HG03159 (cell line): Measurements from ENCODE around the gene GPM6B.

Source experiments
- ATAC-seq: cut with Tn5 transposase; IDR thresholded peaks from one replicate; pipeline ENCODE4 v1.9.1; 2021; ENCODE audit warnings: mild to moderate bottlenecking, moderate library complexity; ENCODE audit not compliant: unreplicated experiment

The GPM6B gene

GRCh38 chrX:13816643-13817627 lies at the start of gene GPM6B:
Gene GPM6B, minus strand, starts transcription at chrX:13817093. Its CDS starts 189 bp downstream, at chrX:13816904.
- ATAC-seq: no peak

DNA sequence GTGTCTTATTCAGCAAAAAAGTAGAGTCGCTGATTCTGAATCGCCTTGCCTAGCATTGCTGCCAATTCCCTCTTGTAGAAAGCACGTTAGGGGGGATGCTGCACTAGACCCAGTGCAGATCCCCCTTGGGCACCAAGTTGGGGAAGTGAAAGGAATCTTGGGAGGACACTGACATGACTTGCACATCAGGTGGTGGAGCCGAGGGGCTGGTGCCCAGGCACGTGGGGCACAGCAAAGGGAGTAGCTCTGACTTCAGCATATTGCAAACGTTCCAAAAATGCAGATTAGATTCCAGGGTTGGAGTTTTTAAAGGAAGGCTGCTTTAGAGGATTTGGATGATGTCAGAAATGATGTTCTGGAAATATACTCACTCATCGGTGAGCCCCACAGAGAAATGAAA lies 47.4 kb upstream of the GPM6B start:
- ATAC-seq: no peak

DNA sequence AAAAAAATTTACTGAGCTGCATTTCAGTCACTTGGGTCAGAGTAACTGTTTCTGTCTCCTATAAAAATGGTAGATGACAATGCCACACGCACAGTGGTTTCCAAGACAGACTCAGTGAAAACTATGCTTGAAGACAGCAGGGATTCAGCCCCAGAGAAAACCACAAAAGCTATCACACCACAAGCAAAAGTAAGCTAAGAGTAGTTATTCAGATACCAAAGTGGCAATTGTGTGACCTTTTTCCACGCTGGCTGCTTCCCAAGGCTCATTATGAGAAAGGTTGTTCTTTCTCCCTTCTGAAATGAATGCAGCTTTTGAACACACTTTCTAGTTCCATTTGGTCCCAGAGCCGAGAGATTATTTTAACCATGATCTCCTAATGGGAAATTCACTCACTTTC lies 46.4 kb upstream of the GPM6B start:
- ATAC-seq: no peak

DNA sequence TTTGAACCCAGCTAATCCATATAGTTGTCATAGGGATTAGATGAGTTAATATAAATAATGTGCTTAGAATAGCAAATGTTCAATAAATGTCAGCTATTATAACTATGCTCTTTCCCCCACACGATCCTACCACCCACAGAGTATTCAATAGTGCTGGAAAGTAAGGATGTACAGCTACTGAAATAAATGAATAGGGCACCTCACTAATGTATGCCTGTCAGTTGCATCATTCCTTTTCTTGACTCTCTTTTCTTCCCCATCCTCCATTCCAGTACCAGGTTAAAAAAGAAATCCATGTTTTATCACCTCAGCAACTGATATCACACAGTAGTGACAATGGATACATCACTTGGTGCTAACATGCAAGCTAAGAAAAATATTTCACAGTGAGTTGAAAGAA lies 42.8 kb upstream of the GPM6B start:
- no peak for ATAC-seq

GRCh38 chrX:13857804-13858203 lies 40.9 kb upstream of the GPM6B start:
- no peak for ATAC-seq

DNA sequence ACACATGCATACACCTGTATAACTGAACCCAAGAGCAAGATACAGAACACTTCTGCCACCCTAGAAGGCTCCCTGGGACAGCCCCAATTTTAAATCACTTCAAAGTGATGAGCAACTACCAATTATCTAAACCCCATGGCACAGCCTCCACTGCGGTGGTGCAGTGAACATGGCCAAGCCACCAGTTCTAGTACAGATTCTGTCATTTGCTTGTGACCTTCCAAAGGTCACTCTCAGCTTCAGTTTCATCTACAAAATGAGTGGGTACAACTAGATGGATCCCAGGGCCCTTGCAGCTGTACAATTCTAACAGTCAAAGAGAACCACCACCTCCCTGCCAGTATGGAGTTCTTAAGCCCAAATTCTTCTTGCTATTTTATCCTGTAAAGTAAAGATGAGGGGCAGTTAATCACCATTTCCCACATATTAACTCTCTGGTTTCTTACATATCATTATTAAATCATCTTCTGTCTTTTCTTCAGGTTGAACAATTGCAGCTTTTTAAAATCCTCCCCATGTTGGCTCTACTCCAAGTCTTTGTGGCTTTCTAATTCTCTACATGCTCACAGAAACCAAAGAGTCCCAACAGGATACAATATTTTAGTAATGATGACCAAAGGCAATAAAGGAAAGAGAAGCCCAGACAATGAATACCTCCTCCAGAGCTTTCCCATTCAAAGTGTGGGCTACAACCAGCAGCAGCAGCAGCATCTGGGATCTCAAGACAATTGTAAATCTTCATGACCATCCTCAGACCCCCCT lies 39.0 kb upstream of the GPM6B start:
- ATAC-seq: no peak

DNA sequence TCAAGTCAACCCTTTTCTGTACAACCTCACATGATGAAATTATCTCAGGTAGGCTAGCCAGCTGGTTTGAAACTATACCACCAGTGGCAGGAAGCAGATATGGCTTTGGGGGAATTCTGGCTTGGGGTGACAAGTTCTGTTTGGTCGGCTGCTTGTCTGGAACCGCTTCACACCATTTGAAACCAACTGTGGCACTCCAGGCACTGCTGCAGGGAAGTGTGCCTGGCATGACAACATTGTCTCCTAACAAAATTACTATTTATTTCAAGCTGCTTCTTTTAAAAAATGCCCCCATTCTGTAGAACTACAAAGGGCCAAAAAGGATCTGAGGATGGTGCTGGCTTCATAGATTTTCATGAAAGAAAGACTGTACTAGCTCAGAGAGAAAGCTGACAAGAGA lies 37.1 kb upstream of the GPM6B start:
- no peak for ATAC-seq

DNA sequence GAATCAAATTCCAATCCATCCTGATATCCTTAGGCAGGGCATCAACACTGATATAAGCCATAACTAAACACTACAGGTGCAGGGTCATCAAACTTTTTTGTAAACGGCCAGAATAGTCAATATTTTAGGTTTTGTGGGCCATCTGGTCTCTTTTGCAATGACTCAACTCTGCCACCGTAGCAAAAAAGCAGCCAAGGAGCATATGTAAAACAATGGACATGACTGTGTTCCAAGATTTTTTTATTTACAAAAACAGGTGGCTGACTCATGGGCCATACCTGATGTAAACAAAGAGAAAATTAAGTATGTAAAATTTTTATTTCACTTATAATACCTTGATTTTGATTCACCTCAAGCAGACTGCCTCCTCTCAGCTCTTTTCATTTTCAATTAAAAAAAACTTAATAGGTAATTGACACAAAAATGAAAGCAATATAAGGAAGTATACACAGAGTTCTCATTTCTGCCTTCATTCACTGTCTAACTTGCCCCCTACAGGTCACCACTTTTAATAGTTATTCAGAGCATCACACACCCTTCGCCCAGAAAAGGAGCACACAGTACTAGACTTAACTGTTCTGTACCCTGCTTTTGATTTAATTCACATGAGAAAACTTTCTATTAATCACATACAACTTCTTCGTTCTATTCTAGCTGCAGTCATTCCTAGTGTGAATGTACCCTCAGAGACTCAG lies 35.3 kb upstream of the GPM6B start:
- peak; percentile 86 for ATAC-seq

- ATAC-seq: no peak
Measured at GRCh38 chrX:13845721-13846378, 29.0 kb upstream of the GPM6B start.

GRCh38 chrX:13843150-13843721 lies 26.3 kb upstream of the GPM6B start:
- ATAC-seq: no peak

DNA sequence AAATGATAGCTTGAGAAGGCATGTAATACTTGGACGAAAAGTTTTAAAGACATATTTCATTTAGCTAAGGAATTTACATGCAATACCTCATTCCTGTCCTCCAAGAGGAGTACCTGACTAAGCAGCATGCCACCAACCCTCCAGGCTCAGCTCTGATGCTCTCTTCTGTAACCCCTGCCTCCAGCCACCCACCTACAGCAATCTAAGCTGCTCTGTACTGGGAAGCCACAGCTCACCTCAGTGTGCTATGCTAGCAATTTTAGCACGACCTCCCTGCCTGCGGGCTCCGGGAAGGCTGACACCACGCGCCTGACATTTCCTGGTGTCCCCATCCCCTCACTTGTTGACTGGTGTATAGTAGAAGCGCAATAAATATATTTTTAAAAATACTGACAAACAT lies 23.2 kb upstream of the GPM6B start:
- no peak for ATAC-seq

- ATAC-seq: no peak
Measured at GRCh38 chrX:13837290-13837745, 20.4 kb upstream of the GPM6B start.

GRCh38 chrX:13836575-13836974 lies 19.7 kb upstream of the GPM6B start:
- no peak for ATAC-seq

GRCh38 chrX:13835825-13836224 lies 18.9 kb upstream of the GPM6B start:
- no peak for ATAC-seq

GRCh38 chrX:13834355-13834754 lies 17.5 kb upstream of the GPM6B start:
- no peak for ATAC-seq

GRCh38 chrX:13829983-13830382 lies 13.1 kb upstream of the GPM6B start:
- no peak for ATAC-seq

GRCh38 chrX:13828392-13828791 lies 11.5 kb upstream of the GPM6B start:
- ATAC-seq: no peak

DNA sequence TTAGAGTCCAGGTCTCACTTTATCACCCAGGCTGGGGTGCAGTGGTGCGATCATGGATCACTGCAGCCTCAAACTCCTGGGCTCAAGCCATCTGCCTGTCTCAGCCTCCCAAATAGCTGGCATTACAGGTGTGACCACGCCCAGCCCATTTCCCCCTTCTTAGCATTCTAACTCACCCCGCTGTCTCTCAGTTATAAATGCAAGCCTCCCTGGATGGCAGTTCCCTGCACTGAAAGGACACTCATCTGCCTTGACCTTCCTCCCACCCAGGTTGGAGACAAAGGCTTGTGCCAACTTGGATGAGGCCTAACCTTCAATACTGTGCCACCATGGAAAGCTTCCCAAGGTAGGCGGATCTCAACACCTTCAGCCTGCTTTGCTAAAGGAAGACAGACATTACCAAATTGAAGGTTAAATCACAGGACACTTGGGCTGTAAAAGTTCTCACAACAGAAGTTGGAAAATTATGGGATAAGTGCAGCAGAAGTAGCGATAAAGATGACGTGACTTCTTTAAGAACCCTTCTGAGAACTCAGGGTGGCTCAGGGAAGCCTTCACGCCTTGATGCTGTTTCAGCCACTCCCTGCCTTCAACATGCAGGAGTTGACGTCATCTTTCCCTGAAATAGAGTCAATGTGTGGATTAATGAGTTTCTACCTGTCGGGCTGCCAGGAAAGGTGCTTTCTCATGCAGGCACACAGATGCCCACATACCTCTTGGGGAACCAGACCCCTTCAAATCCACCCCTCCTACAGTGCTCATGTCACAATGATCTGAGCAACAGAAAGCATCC lies 10.6 kb upstream of the GPM6B start:
- no peak for ATAC-seq

- ATAC-seq: no peak
Measured at GRCh38 chrX:13826770-13827169, 9.9 kb upstream of the GPM6B start.
